Retinal pigment epithelial cell (primary cell): ENCODE measurements around the gene WDR13.

Source experiments
- DNase-seq: peaks from one replicate; pipeline ENCODE4 v3.0.0-alpha.2; 2010; ENCODE audit warnings: low read depth
- H3K4me3 ChIP-seq: 2 replicates; pipeline ENCODE4 v1.5.1; 2011; ENCODE audit warnings: mild to moderate bottlenecking, low read length, control low read depth, moderate library complexity
- TF ChIP-seq, protein P1 (sequence below): conservative IDR thresholded peaks from 2 replicates; pipeline ENCODE4 v1.5.1; 2011; ENCODE audit warnings: low read depth, low read length, control low read depth, inconsistent platforms

The WDR13 gene

DNA sequence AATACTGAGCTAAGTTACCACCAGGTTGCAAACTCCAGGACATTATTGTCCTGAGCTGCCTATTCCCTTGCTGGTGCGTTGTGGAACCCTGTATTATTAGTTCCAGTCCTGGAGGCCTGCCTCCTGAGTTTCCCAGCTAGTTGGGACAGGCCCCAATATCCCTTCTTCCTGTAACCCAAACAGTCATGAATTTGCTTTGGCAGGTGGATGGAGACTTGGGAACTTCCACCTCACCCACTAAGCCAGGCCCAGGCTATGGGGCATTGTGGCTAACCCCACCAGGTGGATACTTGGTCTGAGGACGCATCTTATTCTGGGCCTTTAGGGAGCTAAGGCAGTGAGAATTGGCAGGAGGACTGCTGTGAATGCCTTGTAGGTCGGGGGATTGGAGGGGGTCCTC is 18.0 kb upstream of the WDR13 start:
- DNase-seq, result no peak
- TF ChIP-seq, protein P1, sequence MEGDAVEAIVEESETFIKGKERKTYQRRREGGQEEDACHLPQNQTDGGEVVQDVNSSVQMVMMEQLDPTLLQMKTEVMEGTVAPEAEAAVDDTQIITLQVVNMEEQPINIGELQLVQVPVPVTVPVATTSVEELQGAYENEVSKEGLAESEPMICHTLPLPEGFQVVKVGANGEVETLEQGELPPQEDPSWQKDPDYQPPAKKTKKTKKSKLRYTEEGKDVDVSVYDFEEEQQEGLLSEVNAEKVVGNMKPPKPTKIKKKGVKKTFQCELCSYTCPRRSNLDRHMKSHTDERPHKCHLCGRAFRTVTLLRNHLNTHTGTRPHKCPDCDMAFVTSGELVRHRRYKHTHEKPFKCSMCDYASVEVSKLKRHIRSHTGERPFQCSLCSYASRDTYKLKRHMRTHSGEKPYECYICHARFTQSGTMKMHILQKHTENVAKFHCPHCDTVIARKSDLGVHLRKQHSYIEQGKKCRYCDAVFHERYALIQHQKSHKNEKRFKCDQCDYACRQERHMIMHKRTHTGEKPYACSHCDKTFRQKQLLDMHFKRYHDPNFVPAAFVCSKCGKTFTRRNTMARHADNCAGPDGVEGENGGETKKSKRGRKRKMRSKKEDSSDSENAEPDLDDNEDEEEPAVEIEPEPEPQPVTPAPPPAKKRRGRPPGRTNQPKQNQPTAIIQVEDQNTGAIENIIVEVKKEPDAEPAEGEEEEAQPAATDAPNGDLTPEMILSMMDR, result no peak
- H3K4me3 ChIP-seq, result no peak overlapping the region

DNA sequence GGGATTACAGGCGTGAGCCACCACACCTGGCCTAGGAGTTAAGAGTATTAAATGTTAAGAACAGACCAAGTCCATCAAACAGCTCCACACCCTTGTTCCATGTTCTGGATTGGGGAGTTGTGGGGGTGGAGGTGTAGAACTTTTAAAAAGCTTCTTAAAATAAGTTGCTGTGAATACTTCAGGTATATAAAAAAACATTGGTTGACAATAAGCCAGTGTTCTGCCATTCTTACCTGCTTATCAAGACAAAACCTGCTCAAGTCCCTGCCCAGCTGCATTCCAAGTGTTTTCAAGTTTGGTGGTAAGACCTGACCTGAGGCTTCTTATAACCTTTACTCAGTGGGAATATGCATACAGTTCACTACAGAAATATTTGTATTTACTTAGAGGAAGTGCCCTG is 16.6 kb upstream of the WDR13 start:
- no peak overlapping the region for H3K4me3 ChIP-seq
- TF ChIP-seq, protein P1, result no peak
- DNase-seq, result no peak

DNA sequence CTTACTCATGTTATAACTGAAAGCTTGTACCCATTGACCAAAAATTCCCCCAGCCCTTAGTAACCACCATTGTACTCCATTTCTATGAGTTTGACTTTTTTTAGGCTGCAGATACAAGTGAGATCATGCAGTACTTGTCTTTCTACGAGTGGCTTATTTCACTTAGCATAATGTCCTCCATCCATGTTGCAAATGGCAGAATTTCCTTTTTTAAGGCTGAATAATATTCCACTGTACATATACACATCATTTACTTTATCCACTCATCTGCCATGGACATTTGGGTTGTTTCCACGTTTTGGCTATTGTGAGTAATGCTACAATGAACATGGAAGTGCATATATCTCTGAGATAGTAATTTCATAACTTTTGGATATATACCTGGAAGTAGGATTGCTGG is 12.6 kb upstream of the WDR13 start:
- TF ChIP-seq, protein P1, result no peak
- no peak for DNase-seq
- H3K4me3 ChIP-seq, result no peak overlapping the region

DNA sequence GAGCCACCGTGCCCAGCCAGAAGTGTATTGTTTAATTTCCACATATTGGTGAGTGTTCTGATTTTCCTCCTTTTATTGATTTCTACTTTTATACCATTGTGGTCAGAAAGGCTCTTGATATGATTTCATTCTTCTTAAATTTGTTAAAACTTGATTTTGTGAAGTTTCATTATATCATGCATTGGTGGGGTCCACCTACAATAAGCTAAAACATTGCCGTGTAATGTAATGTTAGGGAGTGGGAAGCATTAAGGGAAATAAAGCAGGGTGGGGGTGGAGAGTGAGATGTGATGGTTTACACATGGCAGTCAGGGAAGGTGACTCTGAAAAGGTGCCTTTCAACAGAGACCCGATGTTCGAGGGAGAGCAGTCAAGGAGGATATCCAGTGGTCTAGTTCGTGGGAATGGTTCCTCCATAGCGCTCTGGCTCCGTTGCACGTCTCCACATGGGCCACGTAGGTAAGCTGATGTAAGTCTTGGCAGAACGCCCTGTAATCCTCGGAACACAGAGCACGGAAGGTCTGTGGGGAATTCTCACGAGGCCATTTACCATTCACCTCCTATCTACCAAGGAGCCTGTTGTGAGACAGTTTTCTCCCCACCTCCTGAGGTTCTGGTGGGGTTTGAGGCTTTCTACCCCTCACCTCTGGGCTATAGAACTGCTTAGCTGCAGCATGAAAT is 7.7 kb upstream of the WDR13 start:
- H3K4me3 ChIP-seq, result no peak overlapping the region
- peak; percentile 48 for DNase-seq
- TF ChIP-seq, protein P1, result no peak

DNA sequence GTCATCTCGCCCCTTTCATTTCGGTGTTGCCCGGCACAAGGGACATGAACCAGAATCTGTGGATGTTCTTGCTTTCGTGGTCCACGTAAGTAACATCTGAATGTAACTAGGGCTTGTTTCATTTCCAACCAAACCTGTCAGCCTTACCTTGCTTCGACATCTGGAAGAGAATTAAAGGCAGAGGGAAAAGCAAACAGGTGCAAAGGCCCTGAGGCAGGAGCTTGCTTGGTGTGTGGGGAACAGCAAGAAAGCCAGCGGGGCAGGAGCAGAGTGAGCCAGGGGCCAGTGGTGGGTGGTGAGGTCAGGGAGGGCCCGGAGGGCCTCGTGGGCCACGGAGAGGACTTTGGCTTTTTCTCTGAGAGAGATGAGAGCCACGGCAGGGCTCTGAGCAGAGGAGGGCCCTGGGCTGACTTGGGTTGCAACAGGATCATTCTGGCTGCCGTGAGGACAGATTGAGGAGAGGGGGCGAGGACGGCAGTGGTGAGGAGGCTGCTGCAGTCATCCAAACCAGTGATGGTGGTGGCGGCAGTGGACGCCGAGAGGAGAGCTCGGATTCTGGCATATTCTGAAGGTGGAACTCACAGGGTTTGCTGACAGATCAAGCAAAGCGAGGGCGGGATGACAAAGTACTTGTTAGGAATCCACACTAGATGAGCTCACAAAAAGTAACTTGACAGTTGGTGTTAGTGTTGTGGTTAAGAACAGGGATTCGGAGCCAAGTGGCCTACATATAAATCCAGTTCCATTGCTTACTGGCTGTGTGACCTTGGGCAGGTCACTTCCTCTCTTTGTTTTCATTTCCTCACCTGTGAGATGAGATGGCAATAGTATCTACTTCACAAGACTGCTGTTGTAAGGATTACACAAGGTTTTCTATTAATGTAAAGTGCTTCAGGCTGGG is 6.8 kb upstream of the WDR13 start:
- no peak for DNase-seq
- TF ChIP-seq, protein P1, result no peak
- no peak overlapping the region for H3K4me3 ChIP-seq

DNA sequence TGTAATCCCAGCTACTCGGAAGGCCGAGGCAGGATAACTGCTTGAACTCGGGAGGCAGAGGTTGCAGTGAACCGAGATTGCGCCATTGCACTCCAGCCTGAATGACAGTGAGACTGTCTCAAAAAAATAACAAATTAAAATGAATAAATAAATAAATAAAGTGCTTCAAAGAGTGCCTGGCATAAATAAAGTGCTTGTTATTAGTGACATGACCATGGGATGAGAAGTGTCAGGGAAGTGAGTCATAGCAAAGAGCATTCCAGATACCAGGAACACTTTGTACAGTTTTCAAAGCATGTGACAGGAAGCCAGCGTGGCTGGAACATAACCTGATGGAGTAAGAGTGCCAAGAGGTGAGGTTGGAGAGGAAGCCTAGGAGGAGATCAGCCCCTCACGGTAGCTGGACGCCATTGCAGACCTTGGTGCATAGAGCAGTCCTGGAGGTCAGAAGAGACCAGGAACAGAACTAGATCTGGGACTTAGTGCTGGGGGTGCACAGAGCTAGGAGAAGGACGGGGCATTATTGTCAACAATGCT is 6.0 kb upstream of the WDR13 start:
- H3K4me3 ChIP-seq, result no peak overlapping the region
- TF ChIP-seq, protein P1, result peak; percentile 13
- DNase-seq, result peak; percentile 60
